ENCODE results near the gene WWOX.

WWOX gene

DNA sequence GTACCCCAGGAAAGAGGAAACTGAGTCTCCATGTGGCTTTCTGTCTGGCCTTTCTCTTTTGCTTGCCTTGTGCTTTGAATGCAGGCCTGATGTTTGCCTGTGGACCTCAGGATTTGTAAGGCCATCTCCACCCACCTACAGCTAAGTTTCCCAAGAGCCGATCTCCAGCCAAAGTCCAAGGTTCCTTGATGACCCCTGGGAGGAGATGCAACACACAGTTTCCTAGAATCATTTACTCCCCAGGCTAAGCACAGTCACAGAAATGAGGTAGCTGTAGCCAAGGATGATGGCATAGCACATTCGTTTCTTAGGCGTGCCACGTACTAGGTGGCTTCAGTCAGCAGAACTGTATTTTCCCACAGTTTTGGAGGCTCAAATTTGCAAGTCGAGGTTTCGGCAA, 905.6 kb downstream of the WWOX start:
- no peak overlapping the region for H3K4me3 ChIP-seq (ENCODE audit: low read depth, low read length)
- DNase-seq (ENCODE audit: low read depth), result no peak
- TF ChIP-seq MYC (IDR thresholded peaks at IDR 0.05; ENCODE audit: low read depth, low read length) (no peak), CTCF (IDR thresholded peaks at IDR 0.05; ENCODE audit: low read depth, low read length) (no peak), POLR2A (IDR thresholded peaks at IDR 0.05; ENCODE audit: extremely low read depth, insufficient read length) (no peak), MAX (IDR thresholded peaks at IDR 0.05; ENCODE audit: low read depth, low read length) (no peak)

DNA sequence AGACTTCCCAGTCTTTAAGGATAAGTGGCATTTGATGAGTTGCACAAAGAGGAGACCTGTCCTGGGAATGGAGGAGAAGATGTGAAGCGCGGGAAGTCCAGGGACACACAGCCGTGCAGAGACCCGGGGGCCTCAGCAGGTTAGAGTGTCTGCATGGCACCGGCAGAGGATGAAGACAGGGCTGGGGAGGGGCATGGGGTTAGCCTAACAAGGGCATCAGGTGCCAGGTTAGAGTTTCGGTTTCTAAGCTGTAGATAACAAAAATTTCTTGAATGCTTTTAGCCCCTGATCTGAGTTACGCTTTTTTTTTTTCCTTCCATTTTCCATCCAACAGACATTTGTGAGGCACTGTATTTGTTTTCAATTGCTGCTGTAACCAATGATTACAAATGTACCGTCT, 906.8 kb downstream of the WWOX start:
- TF ChIP-seq MAX (IDR thresholded peaks at IDR 0.05; ENCODE audit: low read depth, low read length), result no peak
- TF ChIP-seq POLR2A (IDR thresholded peaks at IDR 0.05; ENCODE audit: extremely low read depth, insufficient read length), result no peak
- DNase-seq (ENCODE audit: low read depth), result no peak
- H3K4me3 ChIP-seq (ENCODE audit: low read depth, low read length), result no peak overlapping the region

- peak; percentile 74 for DNase-seq (ENCODE audit: low read depth)
- TF ChIP-seq POLR2A (IDR thresholded peaks at IDR 0.05; ENCODE audit: extremely low read depth, insufficient read length), result no peak
- TF ChIP-seq CTCF (IDR thresholded peaks at IDR 0.05; ENCODE audit: low read depth, low read length), result no peak
- TF ChIP-seq MYC (IDR thresholded peaks at IDR 0.05; ENCODE audit: low read depth, low read length), result no peak
- no peak for TF ChIP-seq MAX (IDR thresholded peaks at IDR 0.05; ENCODE audit: low read depth, low read length)
- H3K4me3 ChIP-seq (ENCODE audit: low read depth, low read length), result no peak overlapping the region
Observed at GRCh38 chr16:79006765-79007164, 907.3 kb downstream of the WWOX start.

DNA sequence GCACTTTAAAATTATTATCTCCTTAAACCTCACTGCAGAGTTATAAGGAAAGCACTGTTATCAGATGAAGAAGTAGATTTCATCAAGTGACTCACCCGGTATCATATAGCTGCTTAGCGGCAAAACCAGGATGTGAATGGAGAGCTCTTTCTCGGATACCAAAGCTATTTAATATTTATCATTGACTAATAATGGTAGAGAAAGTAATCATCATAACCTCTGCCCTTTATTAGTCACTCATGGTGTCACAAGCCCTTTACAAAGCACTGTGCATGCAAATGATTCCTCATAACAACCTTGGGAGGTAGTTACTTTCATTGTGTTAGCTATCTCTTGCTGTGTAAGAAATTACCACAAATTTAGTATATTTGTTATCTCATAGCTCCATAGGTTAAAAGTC, 908.2 kb downstream of the WWOX start:
- H3K4me3 ChIP-seq (ENCODE audit: low read depth, low read length), result no peak overlapping the region
- TF ChIP-seq MYC (IDR thresholded peaks at IDR 0.05; ENCODE audit: low read depth, low read length), result no peak
- TF ChIP-seq POLR2A (IDR thresholded peaks at IDR 0.05; ENCODE audit: extremely low read depth, insufficient read length), result no peak
- no peak for TF ChIP-seq CTCF (IDR thresholded peaks at IDR 0.05; ENCODE audit: low read depth, low read length)
- no peak for TF ChIP-seq MAX (IDR thresholded peaks at IDR 0.05; ENCODE audit: low read depth, low read length)
- DNase-seq (ENCODE audit: low read depth), result no peak

GRCh38 chr16:79008036-79008868, 908.8 kb downstream of the WWOX start:
- TF ChIP-seq CTCF (IDR thresholded peaks at IDR 0.05; ENCODE audit: low read depth, low read length) (no peak), MYC (IDR thresholded peaks at IDR 0.05; ENCODE audit: low read depth, low read length) (no peak), POLR2A (IDR thresholded peaks at IDR 0.05; ENCODE audit: extremely low read depth, insufficient read length) (no peak), MAX (IDR thresholded peaks at IDR 0.05; ENCODE audit: low read depth, low read length) (no peak)
- peak; percentile 67 for DNase-seq (ENCODE audit: low read depth)
- no peak overlapping the region for H3K4me3 ChIP-seq (ENCODE audit: low read depth, low read length)

- no peak for DNase-seq (ENCODE audit: low read depth)
- TF ChIP-seq CTCF (IDR thresholded peaks at IDR 0.05; ENCODE audit: low read depth, low read length), result no peak
- TF ChIP-seq MAX (IDR thresholded peaks at IDR 0.05; ENCODE audit: low read depth, low read length), result no peak
- TF ChIP-seq MYC (IDR thresholded peaks at IDR 0.05; ENCODE audit: low read depth, low read length), result no peak
- no peak for TF ChIP-seq POLR2A (IDR thresholded peaks at IDR 0.05; ENCODE audit: extremely low read depth, insufficient read length)
Observed at GRCh38 chr16:79008869-79009179, 909.4 kb downstream of the WWOX start.

More at GRCh38 chr16:79008869-79009179, 909.4 kb downstream of the WWOX start:
- no peak overlapping the region for H3K4me3 ChIP-seq (ENCODE audit: low read depth, low read length)

All from NB4 (cell line).